ENCODE results near the gene C1QTNF1.
A peak's percentile ranks its signal among the peaks of the same experiment; 100 is the strongest.

The C1QTNF1 gene

DNA sequence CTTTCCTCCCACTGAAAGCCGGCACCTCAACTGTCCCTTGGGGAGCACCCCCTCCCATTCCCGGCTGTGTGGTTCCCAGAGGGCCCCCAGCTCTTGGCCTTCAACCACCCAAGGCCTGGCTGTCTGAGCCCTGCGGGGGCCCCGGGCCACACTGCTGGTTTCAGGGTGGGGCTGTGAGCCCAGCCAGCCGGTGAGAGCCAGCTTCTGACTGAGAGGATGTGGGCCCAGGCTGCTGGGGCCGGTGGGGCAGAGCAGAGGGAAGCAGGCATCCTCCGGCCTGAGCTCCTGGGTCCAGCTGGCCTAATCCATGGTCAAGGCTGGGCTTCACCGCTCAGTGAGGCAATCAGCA is 43.4 kb upstream of the C1QTNF1 start:
- no peak for TF ChIP-seq CTCF (IDR thresholded peaks at IDR 0.05)

GRCh38 chr17:78981010-78981888 is 42.7 kb upstream of the C1QTNF1 start:
- TF ChIP-seq CTCF (IDR thresholded peaks at IDR 0.05): no peak

- no peak for TF ChIP-seq CTCF (IDR thresholded peaks at IDR 0.05)
Measured at GRCh38 chr17:78985395-78985794, 38.6 kb upstream of the C1QTNF1 start.

- TF ChIP-seq CTCF (IDR thresholded peaks at IDR 0.05): peak; percentile 29; the same call in 1 of the 2 replicates
Measured at GRCh38 chr17:78986048-78986648, 37.8 kb upstream of the C1QTNF1 start.

GRCh38 chr17:78986649-78987328 is 37.2 kb upstream of the C1QTNF1 start:
- TF ChIP-seq CTCF (IDR thresholded peaks at IDR 0.05): no peak

- no peak for TF ChIP-seq CTCF (IDR thresholded peaks at IDR 0.05)
Measured at GRCh38 chr17:78988152-78988551, 35.8 kb upstream of the C1QTNF1 start.

- TF ChIP-seq CTCF (IDR thresholded peaks at IDR 0.05): no peak
Measured at GRCh38 chr17:78990349-78991016, 33.5 kb upstream of the C1QTNF1 start.
